Islet of Langerhans (tissue), 1 donor: ENCODE results near the gene CDH13.

Experiments
- FAIRE-seq: peaks from one replicate; lab custom pipeline; 2011; peaks lifted over from hg19 to GRCh38; lab: Jason Lieb, UNC

The CDH13 gene

DNA sequence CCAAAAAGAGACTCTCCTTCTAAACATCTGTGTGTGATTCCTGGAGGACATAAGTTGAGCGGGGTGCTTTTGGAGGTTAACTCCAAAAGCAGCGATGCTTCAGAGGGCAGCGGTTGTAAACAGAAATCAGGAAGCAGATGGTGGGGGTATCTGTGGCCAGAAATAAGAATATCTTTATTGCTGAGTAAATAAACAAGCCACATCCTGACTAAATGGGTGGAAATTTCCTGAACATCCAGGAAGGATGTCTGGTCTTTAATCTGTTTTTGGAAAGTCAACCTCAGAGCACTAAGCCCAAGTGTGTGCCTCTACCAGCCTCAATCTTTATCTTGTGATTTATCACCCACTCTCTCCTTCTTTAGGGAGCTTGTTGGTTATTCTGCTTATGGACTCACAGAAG is 123.3 kb downstream of the CDH13 start:
- no peak for FAIRE-seq

DNA sequence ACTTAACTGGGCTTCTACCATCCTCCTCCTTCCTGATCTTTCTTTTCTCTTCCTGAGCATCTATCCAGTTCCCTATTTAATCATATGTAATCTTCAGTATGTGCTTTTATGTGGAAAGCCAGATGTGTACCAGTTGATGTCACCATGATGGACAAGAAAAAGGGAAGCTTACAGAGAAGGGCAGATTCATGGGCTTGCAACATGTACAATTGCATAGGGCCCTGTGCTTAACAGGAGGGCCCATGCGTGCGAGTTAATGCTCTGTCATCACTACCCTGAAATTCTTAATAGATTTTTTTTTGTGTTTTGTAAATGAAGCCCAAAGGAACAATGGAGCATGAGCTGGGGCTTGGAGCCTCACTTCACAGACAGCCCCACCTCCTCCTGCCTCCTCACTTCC is 124.3 kb downstream of the CDH13 start:
- no peak for FAIRE-seq

DNA sequence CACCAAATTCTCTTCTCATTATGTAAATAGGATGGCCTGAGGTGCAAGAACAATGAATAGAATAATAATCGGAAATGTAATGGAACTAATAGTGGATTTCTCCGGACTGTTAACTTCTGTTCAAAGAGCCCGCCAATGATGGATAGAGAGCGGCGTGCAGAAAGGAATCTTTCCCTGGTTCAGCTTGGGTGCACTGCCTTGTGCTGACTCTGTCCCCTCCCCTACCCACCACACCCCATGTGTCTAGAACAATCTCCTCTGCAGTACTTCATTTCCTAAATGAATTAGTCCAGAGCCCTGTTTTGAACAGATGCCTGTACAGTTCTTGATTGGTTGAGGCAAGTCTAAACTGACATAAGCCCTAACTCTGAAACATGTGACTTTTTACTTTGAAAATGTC is 125.4 kb downstream of the CDH13 start:
- FAIRE-seq = no peak

DNA sequence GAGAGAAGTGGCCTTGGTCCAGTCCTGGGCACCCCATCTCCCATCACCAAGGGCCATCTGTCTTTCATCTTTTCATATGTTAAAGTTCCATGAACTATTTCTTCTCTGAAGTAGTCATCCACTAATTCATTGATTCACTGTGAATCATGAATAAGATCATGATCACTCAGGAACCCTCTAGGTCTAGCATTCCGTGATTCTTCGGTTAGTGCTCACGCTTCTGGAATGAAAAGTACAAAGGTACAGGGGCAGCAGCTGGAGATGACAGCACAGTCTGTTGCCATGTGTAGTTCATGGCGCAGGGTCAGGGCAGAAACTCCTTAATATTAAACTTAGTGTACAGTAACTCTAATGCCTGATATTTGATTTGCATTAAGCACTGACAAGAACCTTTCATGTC is 127.1 kb downstream of the CDH13 start:
- no peak for FAIRE-seq

DNA sequence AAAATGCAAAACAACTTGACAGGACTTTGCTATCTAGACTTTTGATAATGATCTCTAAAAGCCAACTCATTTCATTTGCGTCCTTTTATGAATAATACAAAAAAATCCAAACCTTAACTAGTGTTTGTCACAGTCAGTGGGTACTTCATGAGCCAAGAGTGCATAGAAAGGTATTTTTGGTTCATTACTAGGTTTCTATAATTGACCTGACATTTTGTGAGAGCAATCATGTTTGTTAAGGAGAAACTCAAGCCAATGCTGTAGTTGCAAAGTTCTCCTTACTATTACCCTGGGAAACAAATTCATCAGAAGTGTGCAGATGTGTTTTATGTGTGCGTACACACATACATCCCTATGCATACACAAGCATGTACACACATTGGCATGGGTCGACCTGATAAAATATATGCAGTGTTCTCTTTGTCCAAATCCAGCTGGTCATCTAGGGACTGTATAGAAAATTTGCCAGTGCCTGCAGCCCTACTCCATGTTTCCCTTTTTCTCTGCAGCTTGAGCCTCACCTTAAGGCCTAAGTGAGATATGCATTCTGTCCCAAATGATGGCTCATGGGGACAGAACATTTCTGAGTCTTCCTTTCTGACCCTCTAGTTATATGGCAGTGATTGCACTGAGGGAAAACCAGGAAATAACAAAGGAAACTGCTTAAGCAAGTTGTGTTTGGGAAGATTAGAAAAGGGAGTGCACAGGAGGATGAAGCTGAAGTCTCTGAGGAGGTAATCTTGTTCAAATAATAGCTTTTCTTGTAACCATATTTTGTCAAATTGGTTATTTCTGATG is 128.1 kb downstream of the CDH13 start:
- FAIRE-seq = no peak

DNA sequence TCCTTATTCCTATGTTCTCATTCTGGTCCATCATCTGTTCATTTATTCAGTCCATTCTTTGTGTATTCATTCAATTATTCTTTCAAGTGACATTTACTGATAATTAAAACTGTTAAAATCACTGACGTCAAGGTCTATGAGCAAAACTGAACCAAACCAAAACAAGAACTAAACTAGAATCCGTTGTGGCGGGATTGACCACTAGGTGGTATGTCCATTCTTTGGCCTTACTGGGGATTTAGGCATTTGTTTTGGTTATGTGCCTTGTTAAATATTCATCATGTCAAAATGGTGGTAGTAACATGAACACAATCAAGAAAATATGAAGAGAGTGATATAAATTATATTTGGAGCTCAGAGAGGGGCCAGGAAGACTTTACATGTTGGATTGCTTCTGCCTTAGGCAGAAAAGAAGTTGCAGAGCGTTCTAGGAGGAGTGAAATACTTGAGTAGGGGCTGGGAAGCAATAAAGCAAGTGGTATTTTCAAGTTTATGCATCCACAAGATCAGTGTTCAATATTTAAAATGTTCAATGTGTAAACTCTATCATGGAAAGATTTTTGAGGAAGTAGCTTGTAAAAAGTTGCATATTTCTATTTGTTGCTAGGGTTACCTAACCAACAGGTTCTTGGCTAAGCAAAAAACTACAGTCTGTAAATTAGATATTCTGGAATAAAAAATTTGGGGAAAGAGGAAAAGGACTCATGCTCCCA is 129.0 kb downstream of the CDH13 start:
- no peak for FAIRE-seq

DNA sequence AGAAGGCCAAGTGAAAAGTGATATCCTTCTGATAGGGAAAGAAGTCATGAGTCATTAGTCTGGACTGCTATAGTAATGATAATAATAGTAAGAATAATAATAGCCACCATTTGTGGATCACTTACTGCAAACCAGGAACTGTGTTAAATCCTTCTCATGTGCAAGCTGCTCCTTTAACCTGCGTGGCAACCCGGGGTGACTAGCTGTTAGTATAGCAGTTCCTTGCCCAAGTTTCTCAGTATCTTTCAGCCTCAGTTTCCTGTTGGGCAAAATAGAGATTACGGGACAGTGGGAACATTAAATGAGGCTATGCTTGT is 129.5 kb downstream of the CDH13 start:
- FAIRE-seq = no peak

DNA sequence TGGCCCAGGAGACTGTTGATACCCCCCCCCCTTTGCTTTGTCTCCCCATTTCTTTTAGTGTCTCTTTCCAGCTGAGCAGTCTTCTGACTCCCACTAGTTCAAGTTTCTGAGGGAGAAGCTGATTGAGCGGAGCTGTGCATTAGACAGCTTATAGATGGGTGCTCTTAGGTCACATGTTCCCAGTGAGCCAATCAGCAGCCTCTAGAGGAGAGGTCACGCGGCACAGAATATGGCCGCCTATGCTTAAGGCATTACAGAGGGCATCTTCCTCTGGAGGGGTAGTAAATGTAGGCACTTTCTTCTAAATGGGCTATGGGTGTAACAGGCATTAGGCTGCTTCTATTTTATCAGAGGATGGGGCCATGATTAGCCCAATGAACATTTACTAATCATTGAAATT is 131.6 kb downstream of the CDH13 start:
- no peak for FAIRE-seq

DNA sequence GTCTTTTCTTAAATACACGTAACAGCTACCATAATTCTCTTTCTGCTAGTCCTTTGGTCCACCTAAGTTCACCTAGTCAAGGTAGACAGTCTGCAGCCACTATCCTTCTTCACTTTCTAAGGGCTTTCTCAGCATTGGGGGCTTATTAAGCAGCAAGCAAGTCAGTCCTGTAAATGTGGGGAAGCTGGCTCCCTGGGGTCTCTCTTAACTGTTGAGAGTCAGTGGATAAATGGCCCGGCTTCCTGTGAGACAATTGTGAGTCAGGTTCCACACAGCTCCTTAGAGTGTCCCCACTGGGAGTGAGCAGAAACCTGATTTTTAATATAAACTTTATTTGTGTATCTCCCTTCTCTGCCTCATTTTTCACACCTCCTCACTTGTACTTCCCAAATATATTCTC is 132.1 kb downstream of the CDH13 start:
- FAIRE-seq = no peak

DNA sequence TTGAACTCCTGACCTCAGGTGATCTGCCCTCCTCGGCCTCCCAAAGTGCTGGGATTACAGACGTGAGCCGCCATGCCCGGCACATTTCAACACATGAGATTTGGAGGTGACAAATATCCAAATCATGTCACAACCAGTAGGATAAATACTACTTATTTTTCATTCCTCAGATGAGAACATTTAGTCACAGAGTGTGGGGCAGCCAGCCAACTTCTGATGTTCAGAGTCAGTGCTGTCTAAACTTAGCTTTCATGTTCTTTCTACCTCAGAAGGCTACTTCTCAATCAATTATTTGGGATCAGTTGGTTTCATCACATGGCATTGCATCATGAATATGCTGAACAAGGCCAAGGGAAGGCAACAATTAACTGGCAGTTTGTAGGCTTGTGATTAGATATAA is 134.5 kb downstream of the CDH13 start:
- FAIRE-seq = no peak

DNA sequence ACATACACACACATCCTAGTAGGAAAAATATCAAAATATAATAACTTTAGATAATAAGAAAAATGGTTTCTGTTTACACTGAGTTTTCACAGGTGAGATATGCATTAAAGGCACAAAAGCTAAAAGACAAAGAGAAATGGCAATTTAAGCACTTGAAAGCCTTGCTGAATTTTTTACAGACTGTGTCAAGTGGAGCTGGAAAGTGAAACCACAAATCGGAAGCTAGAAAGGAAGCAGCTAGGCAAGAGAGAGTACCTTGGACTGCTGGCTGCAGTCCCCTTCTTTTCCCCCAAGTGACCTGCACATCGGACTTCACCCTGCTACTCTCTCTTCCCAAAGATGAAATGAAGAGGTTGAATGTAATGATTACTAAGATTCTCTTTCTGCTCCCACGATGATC is 135.1 kb downstream of the CDH13 start:
- FAIRE-seq = no peak

DNA sequence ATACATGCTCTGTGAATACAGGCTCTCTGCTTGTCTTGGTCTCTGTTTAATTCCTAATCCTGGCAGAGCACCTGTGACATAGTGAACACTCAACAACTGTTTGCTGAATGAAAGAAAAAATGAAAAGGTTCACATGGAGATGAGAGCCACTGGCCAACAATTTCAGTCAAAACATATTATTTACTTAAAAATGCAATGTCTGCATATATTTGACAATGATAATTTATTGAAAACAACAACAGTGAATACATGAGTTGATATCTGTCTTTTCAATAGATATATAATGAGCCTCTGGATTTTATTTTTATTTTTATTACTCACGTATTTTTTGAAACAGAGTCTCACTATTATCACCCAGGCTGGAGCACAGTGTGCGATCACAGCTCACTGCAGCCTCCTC is 136.6 kb downstream of the CDH13 start:
- FAIRE-seq = no peak

DNA sequence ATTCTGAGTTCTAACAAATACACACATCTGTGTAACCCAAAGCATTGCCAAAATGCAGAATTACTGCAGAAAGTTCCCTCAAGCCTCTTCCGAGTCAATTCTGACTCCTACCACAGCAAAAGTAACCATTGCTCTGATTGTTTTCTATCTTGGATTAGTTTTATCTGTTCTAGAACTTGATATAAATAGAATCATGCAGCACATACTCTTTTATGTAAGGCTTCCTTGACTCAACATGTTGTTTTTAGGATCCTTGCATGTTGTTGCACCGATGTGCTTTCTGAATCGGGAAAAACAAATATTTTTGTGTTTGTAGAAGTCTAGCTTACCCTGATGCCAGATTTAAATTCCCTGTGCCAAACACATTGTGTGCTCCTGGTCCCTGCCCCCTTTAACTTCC is 140.4 kb downstream of the CDH13 start:
- no peak for FAIRE-seq

DNA sequence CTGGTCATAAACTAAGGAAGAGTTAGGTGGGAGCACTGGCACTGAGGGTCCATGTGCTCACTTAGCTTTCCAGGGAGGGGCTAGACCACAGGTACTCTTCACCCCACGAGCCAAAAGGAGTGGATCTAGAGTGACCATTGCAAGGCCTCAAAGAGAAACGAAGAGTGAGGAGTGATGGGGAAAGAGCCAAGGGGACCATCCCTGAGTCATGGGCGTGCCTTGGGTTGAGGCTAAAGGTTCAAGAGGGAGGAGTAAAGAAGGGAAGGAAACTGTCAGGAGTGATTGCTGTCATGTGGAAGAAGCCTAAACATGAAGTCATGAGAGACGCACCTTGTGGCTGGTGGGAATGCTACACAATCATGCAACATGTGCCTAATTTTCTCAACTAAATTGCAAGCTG is 141.0 kb downstream of the CDH13 start:
- FAIRE-seq = no peak

DNA sequence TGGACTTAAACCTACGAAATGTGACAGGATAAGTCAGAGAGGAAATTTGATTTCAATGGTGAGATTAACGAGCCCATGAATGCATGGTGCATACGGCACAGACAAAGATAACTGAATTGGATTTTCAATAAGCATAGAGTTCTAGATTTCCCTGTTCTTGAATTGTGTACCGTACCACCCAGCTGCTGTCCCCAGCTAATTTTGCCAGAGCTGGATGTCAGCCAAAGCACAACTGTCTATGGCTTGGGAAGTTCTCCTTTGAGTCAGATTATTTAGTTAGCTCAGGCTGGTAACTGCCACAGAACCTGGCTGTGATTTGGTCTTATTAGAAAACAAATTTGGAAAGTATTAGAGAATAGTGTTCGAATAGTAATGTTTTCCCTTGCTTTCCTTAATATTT is 143.1 kb downstream of the CDH13 start:
- FAIRE-seq = no peak

DNA sequence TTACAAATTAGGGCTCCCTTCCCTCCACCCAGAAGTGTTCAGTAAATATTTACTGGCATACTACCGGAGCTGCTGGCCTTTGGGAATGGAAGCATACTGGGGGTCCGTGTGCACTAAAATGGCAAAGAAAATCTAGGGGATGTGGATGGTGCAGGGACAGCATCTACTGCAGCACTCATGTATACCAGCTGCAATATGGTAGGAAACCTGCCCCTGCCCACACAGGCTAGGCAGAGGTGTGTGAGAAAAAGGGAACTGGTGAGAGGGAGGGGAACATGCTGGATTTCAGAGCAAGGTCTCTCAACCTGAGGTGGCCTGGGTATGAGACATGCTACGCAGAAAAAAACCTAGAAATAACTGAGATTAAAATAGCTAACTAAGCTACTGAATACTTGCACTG is 145.4 kb downstream of the CDH13 start:
- FAIRE-seq = no peak

DNA sequence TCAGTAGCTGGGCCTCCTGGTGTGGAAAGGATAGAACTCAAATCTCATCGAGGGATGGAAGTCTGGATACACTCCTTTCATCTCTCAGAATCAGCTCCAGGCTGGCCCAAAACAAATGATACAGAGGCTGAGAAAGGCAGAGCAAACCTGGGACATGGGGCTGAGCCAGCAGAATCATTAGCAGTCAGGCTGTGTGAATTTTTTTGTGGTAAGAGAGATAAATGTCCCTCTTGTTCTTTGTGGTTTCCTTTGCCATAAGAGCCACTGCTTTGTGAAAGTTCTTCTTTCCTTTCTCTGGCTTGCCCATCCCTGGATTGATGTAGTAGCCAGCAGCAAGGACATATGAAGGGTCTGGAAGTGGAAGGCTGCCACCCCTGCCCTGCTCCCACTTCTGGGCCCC is 146.2 kb downstream of the CDH13 start:
- no peak for FAIRE-seq

DNA sequence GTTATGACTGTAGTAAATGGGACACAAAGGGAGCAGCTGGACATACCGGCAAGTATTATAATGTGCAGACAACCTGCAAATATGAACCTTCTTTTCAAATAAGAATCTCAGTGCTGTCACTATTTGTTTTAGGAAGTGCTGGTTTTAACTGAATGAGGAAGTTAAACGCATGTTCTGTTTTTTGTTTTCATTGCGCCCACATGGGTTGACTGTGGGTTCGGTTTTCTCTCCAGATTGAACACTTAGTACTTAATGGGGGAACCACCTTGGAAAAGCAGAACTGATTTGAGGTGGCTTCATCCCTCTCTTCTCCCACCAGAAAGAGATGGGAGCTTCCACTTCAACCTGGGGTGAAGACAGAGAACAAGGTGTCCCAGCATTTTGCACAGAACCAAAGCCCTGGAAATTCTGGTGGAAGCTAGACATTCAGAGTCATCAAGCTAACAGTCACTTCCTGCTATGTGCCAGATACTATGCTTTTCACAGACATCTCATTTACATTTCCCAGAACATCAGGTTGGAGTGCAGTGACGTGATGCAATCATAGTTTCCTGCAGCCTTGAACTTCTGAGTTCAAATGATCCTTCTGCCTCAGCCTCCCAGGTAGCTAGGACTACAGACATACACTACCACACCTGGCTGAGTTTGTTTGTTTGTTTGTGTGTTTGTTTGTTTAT is 149.8 kb downstream of the CDH13 start:
- FAIRE-seq = no peak

DNA sequence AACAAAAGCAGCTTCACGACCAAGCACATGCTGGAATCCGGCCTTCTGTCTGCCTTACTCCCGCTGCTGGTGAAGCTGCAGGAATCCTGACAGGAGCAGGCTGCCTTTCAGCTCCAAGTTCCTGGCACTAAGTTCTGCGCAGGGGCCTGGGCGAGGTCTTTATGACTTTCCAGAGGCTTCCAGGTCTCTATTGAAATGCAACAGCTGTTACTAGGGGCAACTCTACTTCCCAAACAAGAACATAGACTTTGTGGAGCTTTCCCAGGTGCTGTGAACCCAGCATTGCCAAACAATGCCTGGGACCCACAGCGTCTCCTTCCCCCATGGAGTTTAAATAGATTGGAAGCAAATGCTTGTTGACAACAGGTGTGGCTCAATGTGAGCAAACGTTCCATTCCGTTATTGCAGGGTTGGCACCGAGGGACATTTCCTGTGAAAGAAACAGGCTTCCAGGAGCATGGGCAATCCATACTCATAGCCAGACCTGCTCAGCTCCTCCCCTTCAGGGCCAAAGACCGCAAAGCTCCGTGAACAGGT is 156.0 kb downstream of the CDH13 start:
- no peak for FAIRE-seq

DNA sequence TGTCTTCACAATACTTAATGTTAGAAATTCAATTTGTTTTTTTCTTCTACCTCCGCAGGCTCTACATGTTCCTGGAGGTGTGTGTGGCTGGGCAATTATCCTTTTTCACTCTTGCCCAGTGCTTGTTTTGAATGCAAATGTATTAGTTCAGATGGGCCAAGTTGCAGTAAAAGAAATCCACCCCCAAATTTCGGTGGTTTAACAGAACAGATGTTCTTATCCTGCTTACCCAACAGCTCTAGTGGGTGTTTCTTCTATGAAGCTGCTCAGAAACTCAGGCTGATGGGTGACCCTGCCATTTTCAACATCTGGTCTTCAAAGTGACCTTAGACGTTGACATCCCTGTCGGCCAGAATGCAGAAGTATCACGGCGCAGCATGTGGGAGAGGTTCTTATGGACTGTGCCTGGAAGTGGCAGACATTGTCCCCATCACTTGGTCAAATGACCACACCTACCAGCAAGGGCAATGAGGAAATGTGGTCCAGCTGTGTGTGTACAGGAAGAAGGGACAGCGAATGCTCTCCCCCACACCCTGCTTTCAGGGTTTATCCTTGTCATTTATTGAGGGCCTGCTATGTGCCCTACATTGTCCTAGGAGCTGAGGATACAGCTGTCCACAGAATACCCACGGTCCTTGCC is 157.3 kb downstream of the CDH13 start:
- no peak for FAIRE-seq

DNA sequence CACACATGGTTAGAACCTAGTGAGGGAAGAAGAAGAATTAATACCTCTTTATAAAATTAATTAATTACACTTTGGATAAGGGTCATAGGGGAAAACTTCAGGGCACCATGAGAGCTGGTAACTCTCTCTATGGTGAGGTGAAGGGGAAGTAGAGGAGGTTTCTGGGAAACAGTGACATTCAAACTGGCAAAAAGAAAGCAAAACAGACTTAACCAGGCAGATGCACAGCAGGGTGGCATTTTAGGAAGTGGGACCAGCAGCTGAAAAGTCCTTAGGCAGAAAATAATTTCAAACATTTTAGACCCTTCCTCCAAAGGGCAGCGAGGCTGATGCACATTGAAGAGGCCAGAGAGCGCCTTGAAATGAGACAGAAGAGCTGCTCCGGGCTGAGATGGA is 157.8 kb downstream of the CDH13 start:
- FAIRE-seq = no peak

DNA sequence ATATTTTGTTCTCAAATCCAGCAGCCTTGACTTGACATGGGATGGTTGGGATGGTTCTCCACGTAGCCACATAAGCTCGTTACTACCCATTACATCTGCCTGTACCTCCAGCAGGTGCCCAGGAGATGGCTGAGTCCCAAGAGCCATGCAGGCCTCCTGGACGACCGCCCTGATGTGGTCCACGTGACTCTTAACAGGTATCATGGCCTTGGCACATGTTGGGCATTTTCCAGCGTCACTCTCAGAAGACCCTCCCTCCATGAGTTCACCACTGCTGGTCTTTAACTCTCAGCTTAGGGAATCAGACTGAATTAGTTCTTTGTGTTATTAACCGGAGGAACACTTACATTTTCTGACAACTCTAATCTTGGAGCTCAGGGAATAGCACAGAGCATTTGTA is 161.5 kb downstream of the CDH13 start:
- no peak for FAIRE-seq

DNA sequence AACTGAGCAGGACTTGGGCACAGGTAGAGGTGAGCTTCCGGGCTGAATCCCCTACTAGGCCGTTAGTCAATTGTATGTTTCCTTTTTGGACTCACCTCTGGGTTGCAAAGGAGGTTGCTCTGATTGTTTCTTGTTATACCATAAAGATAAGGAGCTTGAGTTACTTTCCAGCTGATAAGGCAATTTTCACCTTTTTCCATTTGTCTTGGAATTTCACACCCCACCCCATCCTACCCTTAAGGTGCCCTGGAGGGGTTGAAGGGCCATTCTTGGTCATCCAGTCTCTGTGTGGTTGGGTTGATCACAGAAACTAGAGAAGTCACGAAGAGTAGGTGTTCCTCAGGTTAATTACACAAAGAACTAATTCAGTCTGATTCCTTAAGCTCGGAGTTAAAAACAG is 162.2 kb downstream of the CDH13 start:
- FAIRE-seq = no peak
